DOHH2 (cell line): ENCODE data around the gene EPHA4.

ENCODE experiments used
- CTCF ChIP-seq: fragments of 200-600 bp; sonication (generic); IDR thresholded peaks from one replicate; pipeline ENCODE4 v1.5.1; 2014; ENCODE audit warnings: antibody characterized with exemption, mild to moderate bottlenecking, low read depth, low read length; ENCODE audit not compliant: poor library complexity, severe bottlenecking
- EZH2phosphoT487 ChIP-seq: fragments of 200-600 bp; sonication (generic); IDR thresholded peaks from 2 replicates; pipeline ENCODE4 v1.6.1; 2017; ENCODE audit warnings: borderline replicate concordance, mild to moderate bottlenecking, antibody characterized with exemption, low read length, moderate library complexity, mixed read lengths

GRCh38 chr2:221389904-221390303 lies 182.2 kb downstream of the EPHA4 start:
- no peak for TF ChIP-seq CTCF
- TF ChIP-seq EZH2phosphoT487: no peak
